H9 (cell line): ENCODE data around the gene FOXB1. TPM values are rescaled to one million over a fixed set of nuclear protein-coding genes. Genes with fewer than 3 reads are reported as not detected.

Experiments used
- DNase-seq: peaks from one replicate; pipeline ENCODE4 v3.0.0-alpha.2; 2017
- H2AFZ ChIP-seq: one replicate; pipeline ENCODE4 v1.6.1; 2013; ENCODE audit warnings: mild to moderate bottlenecking, low read length, control low read depth, moderate library complexity
- H2AK5ac ChIP-seq: 2 replicates; pipeline ENCODE4 v1.6.1; 2013; ENCODE audit warnings: low read length, control low read depth, mixed read lengths; ENCODE audit not compliant: insufficient read length
- H2BK120ac ChIP-seq: one replicate; pipeline ENCODE4 v1.6.1; 2013; ENCODE audit warnings: low read depth, mild to moderate bottlenecking, low read length, control low read depth, inconsistent platforms; ENCODE audit not compliant: poor library complexity, severe bottlenecking
- H2BK12ac ChIP-seq: 2 replicates; pipeline ENCODE4 v1.6.1; 2013; ENCODE audit warnings: low read length, control low read depth, mixed read lengths, low read depth; ENCODE audit not compliant: insufficient read length
- H2BK15ac ChIP-seq: 2 replicates; pipeline ENCODE4 v1.6.1; 2013; ENCODE audit warnings: low read depth, low read length, control low read depth
- H2BK20ac ChIP-seq: one replicate; pipeline ENCODE4 v1.6.1; 2013; ENCODE audit warnings: low read depth, mild to moderate bottlenecking, low read length, control low read depth, inconsistent platforms; ENCODE audit not compliant: poor library complexity, severe bottlenecking
- H2BK5ac ChIP-seq: 2 replicates; pipeline ENCODE4 v1.6.1; 2013; ENCODE audit warnings: low read length, control low read depth, mixed read lengths; ENCODE audit not compliant: insufficient read length
- H3K14ac ChIP-seq: 2 replicates; pipeline ENCODE4 v1.6.1; 2013; ENCODE audit warnings: low read length, control low read depth; ENCODE audit not compliant: insufficient read depth
- H3K18ac ChIP-seq: 2 replicates; pipeline ENCODE4 v1.6.1; 2013; ENCODE audit warnings: low read depth, mild to moderate bottlenecking, mixed read lengths, low read length, control low read depth; ENCODE audit not compliant: insufficient read length
- H3K23ac ChIP-seq: 2 replicates; pipeline ENCODE4 v1.6.1; 2013; ENCODE audit warnings: low read length, control low read depth, mixed read lengths, low read depth; ENCODE audit not compliant: insufficient read length
- H3K23me2 ChIP-seq: 2 replicates; pipeline ENCODE4 v1.6.1; 2013; ENCODE audit warnings: low read depth, mild to moderate bottlenecking, mixed read lengths, low read length, control low read depth; ENCODE audit not compliant: insufficient read length, poor library complexity, severe bottlenecking
- H3K27ac ChIP-seq: 2 replicates; pipeline ENCODE4 v1.5.1; 2013; ENCODE audit warnings: low read length, control low read depth, mixed read lengths, low read depth; ENCODE audit not compliant: insufficient read length
- H3K27me3 ChIP-seq: 2 replicates; pipeline ENCODE4 v1.6.1; 2013; ENCODE audit warnings: low read length, control low read depth, inconsistent platforms; ENCODE audit not compliant: insufficient read depth
- H3K4ac ChIP-seq: 2 replicates; pipeline ENCODE4 v1.6.1; 2013; ENCODE audit warnings: low read depth, mild to moderate bottlenecking, control low read depth, inconsistent platforms, low read length, moderate library complexity
- H3K4me1 ChIP-seq: 2 replicates; pipeline ENCODE4 v1.6.1; 2013; ENCODE audit warnings: low read length, control low read depth, inconsistent platforms; ENCODE audit not compliant: insufficient read depth
- H3K4me2 ChIP-seq: 2 replicates; pipeline ENCODE4 v1.6.1; 2013; ENCODE audit warnings: low read length, control low read depth, mixed read lengths; ENCODE audit not compliant: insufficient read length, insufficient read depth
- H3K56ac ChIP-seq: 2 replicates; pipeline ENCODE4 v1.6.1; 2013; ENCODE audit warnings: low read depth, mild to moderate bottlenecking, mixed read lengths, low read length, control low read depth; ENCODE audit not compliant: insufficient read length
- H3K79me1 ChIP-seq: 2 replicates; pipeline ENCODE4 v1.6.1; 2013; ENCODE audit warnings: low read depth, mild to moderate bottlenecking, moderate library complexity, low read length, control low read depth, inconsistent platforms; ENCODE audit not compliant: insufficient read depth, poor library complexity, severe bottlenecking
- H3K79me2 ChIP-seq: 2 replicates; pipeline ENCODE4 v1.6.1; 2013; ENCODE audit warnings: low read length, control low read depth, inconsistent platforms; ENCODE audit not compliant: insufficient read depth
- H3K9ac ChIP-seq: 2 replicates; pipeline ENCODE4 v1.6.1; 2013; ENCODE audit warnings: low read length, control low read depth, mixed read lengths; ENCODE audit not compliant: insufficient read length; ENCODE audit errors: extremely low read depth
- H3K9me3 ChIP-seq: one replicate; pipeline ENCODE4 v1.6.1; 2013; ENCODE audit warnings: low read depth, low read length, inconsistent platforms; ENCODE audit not compliant: control insufficient read depth
- H3T11ph ChIP-seq: one replicate; pipeline ENCODE4 v1.6.1; 2013; ENCODE audit warnings: mild to moderate bottlenecking, low read length, control low read depth, inconsistent platforms
- H4K20me1 ChIP-seq: one replicate; pipeline ENCODE4 v1.6.1; 2013; ENCODE audit not compliant: control insufficient read depth, insufficient read length, insufficient read depth
- H4K5ac ChIP-seq: 2 replicates; pipeline ENCODE4 v1.6.1; 2013; ENCODE audit warnings: low read depth, mild to moderate bottlenecking, mixed read lengths, low read length, control low read depth; ENCODE audit not compliant: insufficient read length
- H4K8ac ChIP-seq: replicated peaks from 2 replicates; pipeline ENCODE4 v1.6.1; 2013; ENCODE audit warnings: low read length, control low read depth, mixed read lengths, low read depth; ENCODE audit not compliant: insufficient read length
- H4K91ac ChIP-seq: 2 replicates; pipeline ENCODE4 v1.6.1; 2013; ENCODE audit warnings: low read depth, mild to moderate bottlenecking, moderate library complexity, mixed read lengths, low read length, control low read depth; ENCODE audit not compliant: insufficient read length
- H3K27ac Mint-ChIP-seq, 3 experiments: 2 replicates in 2 of 3; 3 replicates in 1 of 3; pipeline ENCODE4 v1.8.0; 2020 to 2021; ENCODE audit warnings: mixed read lengths in 3 of 3, mild to moderate bottlenecking in 1 of 3, moderate library complexity in 1 of 3
- H3K27me3 Mint-ChIP-seq: 2 replicates; pipeline ENCODE4 v1.8.0; 2021; ENCODE audit warnings: low read depth, mild to moderate bottlenecking, moderate library complexity, mixed read lengths
- H3K36me3 Mint-ChIP-seq, 3 experiments: 2 replicates in 2 of 3; 3 replicates in 1 of 3; pipeline ENCODE4 v1.8.0; 2020 to 2021; ENCODE audit warnings: low read depth in 3 of 3, mixed read lengths in 3 of 3; ENCODE audit not compliant: insufficient read depth in 1 of 3
- H3K4me1 Mint-ChIP-seq, 2 experiments: 2 replicates each; pipeline ENCODE4 v1.8.0; 2020; ENCODE audit warnings: mixed read lengths in 2 of 2
- H3K4me3 Mint-ChIP-seq, 2 experiments: 2 replicates in 1 of 2; 3 replicates in 1 of 2; pipeline ENCODE4 v1.8.0; 2020 to 2021; ENCODE audit warnings: mild to moderate bottlenecking in 2 of 2, mixed read lengths in 2 of 2, moderate library complexity in 1 of 2
- H3K9me3 Mint-ChIP-seq, 2 experiments: 2 replicates in 1 of 2; 3 replicates in 1 of 2; pipeline ENCODE4 v1.8.0; 2020; ENCODE audit warnings: mild to moderate bottlenecking in 2 of 2, mixed read lengths in 2 of 2, moderate library complexity in 1 of 2
- total RNA-seq: library from RNA; stranded (reverse); gene quantifications from 2 replicates; pipeline ENCODE4 v1.2.1, GENCODE V29; 2021
- TF ChIP-seq, protein P1 (sequence below): fragments of 200-600 bp; sonication (generic); conservative IDR thresholded peaks from 3 replicates; pipeline ENCODE4 v1.8.0; 2021; ENCODE audit warnings: antibody characterized with exemption, mild to moderate bottlenecking

The FOXB1 gene
- total RNA-seq, 1 experiment from 2014 or later, result 3.5 TPM

DNA sequence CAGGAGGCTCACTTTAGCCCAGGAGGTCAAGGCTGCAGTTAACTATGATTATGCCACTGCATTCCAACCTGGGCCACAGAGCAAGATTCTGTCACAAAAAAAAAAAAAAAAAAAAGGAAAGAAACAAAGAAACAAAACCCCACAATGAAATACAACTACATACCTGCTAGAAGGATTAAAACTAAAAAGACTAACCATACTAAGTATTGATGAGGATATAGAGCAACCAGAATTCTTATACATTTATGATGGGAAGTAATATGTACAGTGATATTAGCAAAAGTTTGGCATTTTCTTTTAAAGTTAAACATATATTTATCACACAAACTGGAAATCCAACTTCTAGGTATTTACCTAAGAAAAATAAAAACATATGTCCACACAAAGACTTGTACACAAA lies 40.2 kb upstream of the FOXB1 start:
- Histone ChIP-seq H3K27me3 (no peaks in the 10 kb centered on the region), H3K9me3 (peaks cover 7% of the 10 kb centered on the region), H3K23me2 (no peaks in the 10 kb centered on the region), H2BK15ac (no peak overlapping the region), H3T11ph (no peak overlapping the region), H4K20me1 (no peaks in the 10 kb centered on the region), H3K14ac (no peak overlapping the region), H2BK5ac (no peak overlapping the region), H4K5ac (no peak overlapping the region), H4K8ac (no peak overlapping the region), H2BK12ac (no peak overlapping the region), H2AFZ (no peak overlapping the region), H3K18ac (no peak overlapping the region), H3K9ac (no peak overlapping the region), H2BK20ac (no peak overlapping the region), H3K4me1 (no peaks in the 10 kb centered on the region), H3K23ac (no peak overlapping the region), H3K56ac (no peak overlapping the region), H3K27ac (no peak overlapping the region), H4K91ac (no peak overlapping the region), H2AK5ac (no peak overlapping the region), H2BK120ac (no peak overlapping the region), H3K79me1 (no peaks in the 10 kb centered on the region), H3K4me2 (no peak overlapping the region), H3K79me2 (no peaks in the 10 kb centered on the region), H3K4ac (no peak overlapping the region)
- Mint-ChIP-seq H3K4me1 (no peaks in the 10 kb centered on the region), H3K27me3 (no peaks in the 10 kb centered on the region; the same call in none of the 2 replicates), H3K36me3 (peaks cover 5 to 22% (median 11%) of the 10 kb centered on the region in 3 experiments), H3K9me3 (peaks cover 19 to 33% of the 10 kb centered on the region in 2 experiments), H3K4me3 (no peak overlapping the region), H3K27ac (no peak overlapping the region)
- TF ChIP-seq, protein P1, sequence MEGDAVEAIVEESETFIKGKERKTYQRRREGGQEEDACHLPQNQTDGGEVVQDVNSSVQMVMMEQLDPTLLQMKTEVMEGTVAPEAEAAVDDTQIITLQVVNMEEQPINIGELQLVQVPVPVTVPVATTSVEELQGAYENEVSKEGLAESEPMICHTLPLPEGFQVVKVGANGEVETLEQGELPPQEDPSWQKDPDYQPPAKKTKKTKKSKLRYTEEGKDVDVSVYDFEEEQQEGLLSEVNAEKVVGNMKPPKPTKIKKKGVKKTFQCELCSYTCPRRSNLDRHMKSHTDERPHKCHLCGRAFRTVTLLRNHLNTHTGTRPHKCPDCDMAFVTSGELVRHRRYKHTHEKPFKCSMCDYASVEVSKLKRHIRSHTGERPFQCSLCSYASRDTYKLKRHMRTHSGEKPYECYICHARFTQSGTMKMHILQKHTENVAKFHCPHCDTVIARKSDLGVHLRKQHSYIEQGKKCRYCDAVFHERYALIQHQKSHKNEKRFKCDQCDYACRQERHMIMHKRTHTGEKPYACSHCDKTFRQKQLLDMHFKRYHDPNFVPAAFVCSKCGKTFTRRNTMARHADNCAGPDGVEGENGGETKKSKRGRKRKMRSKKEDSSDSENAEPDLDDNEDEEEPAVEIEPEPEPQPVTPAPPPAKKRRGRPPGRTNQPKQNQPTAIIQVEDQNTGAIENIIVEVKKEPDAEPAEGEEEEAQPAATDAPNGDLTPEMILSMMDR, result no peak
- DNase-seq, result no peak
